Activated CD4-positive, alpha-beta T cell treated with anti-CD3 and anti-CD28 coated beads for 24 hours (primary cell): ENCODE data around the gene ALDH2.
A peak's percentile ranks its signal among the peaks of the same experiment; 100 is the strongest.
"Not testable (repeated sequence)": the region's sequence is repeated elsewhere in the genome, so short reads cannot be mapped to it uniquely, and the experiment has no call there.

Experiments used
- DNase-seq, 2 donors: peaks; one replicate each; pipeline ENCODE4 v3.0.0-alpha.2; 2020; ENCODE audit warnings: low read depth in 2 of 2

The ALDH2 gene

GRCh38 chr12:111766608-111767361 lies at the start of gene ALDH2:
Gene ALDH2, plus strand, starts transcription at chr12:111766933. Its CDS starts 50 bp downstream, at chr12:111766983.
- peak; percentile 7 to 18 for DNase-seq

DNA sequence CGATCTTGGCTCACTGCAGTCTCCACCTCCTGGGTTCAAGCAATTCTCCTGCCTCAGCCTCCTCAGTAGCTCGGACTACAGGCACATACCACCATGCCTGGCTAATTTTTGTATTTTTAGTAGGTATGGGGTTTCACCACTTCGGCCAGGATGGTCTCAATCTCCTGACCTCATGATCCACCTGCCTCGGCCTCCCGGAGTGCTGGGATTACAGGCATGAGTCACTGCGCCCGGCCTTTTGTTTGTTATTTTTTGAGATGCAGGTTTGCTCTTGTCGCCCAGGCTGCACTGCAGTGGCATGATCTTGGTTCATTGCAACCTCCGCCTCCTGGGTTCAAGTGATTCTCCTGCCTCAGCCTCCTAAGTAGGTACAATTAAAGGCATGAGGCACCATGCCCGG lies 47.4 kb upstream of the ALDH2 start:
- DNase-seq, result not testable (repeated sequence)

GRCh38 chr12:111720457-111720856 lies 46.3 kb upstream of the ALDH2 start:
- no peak for DNase-seq

DNA sequence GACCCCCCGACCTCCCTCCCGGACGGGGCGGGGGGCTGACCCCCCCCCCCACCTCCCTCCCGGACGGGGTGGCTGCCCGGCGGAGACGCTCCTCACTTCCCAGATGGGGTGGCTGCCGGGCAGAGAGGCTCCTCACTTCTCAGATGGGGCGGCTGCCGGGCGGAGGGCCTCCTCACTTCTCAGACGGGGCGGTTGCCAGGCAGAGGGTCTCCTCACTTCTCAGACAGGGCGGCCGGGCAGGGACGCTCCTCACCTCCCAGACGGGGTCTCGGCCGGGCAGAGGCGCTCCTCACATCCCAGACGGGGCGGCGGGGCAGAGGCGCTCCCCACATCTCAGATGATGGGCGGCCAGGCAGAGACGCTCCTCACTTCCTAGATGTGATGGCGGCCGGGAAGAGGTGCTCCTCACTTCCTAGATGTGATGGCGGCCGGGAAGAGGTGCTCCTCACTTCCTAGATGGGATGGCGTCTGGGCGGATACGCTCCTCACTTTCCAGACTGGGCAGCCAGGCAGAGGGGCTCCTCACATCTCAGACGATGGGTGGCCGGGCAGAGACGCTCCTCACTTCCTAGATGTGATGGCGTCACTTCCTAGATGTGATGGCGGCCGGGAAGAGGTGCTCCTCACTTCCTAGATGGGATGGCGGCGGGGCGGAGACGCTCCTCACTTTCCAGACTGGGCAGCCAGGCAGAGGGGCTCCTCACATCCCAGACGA lies 42.9 kb upstream of the ALDH2 start:
- DNase-seq, result not testable (repeated sequence)

GRCh38 chr12:111728795-111729194 lies 37.9 kb upstream of the ALDH2 start:
- no peak for DNase-seq

DNA sequence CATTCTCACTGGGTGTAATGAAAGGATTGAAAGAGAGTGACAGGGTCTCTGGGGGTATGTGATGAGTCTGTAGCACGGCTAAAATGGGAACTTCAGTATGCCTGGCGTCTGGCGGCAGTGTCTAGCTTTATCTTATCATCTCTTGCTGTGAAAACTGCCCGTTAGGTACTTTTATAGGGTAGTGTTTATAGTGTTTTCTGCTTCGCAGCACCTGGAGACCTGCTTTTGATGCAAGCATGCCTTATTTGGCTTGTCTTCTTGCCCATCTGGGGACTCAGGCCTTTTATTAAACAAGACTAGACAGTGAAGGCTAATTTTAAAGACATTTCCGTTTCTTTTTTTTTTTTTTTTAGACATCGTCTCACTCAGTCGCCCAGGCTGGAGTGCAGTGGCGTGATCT lies 36.3 kb upstream of the ALDH2 start:
- DNase-seq, result no peak

GRCh38 chr12:111732786-111733185 lies 33.9 kb upstream of the ALDH2 start:
- no peak for DNase-seq

- DNase-seq, result no peak
These were observed 33.3 kb upstream of the ALDH2 start for GRCh38 chr12:111733340-111733915.

GRCh38 chr12:111739524-111739923 lies 27.2 kb upstream of the ALDH2 start:
- not testable (repeated sequence) for DNase-seq

DNA sequence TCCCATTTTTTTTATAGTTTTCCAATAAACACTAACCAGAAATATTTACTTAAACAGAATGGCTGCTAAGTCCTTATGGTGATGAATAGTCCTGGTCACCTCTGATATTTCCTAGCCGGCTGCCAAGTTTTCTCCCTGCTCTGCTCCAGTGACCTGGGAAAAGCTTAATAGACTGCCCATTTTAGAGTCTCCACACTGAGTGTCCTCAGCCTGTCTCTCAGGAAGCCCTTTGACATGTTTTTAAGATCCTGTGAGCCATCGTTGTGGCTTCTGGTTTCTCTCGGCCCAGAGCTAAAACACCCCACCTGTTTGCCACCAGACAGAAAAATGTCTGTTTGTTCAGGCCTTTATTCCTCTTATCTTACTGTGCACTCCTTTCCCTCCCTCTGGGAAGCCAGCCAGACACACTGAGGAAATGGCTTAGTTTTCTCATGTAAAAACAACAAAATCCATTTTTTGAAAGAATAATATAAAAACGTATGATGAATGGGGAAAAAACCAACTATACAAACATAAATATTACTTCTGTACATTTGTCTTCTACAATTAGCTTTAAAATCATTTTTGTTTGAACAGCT lies 25.4 kb upstream of the ALDH2 start:
- DNase-seq, result no peak

- DNase-seq, result no peak
These were observed 21.5 kb upstream of the ALDH2 start for GRCh38 chr12:111745211-111745610.

DNA sequence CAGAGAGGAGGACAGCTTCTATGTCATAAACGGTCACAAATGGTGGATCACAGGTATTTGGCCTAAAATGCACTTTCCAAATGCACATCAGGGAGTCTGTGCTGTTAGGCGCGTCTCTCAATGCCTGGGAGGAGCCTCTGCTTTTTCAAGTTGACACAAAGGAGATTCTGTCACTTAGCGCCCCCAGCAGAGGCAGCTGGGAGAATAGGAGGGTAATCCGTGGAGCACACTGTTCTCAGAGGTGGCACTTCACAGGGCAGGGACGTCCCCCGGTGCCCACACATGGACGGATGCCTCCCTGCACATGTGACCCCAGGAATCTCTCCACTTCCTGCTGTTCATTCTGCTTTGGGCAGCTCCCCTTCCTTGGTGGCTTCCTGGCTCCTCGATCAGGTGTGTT lies 19.4 kb upstream of the ALDH2 start:
- no peak for DNase-seq

DNA sequence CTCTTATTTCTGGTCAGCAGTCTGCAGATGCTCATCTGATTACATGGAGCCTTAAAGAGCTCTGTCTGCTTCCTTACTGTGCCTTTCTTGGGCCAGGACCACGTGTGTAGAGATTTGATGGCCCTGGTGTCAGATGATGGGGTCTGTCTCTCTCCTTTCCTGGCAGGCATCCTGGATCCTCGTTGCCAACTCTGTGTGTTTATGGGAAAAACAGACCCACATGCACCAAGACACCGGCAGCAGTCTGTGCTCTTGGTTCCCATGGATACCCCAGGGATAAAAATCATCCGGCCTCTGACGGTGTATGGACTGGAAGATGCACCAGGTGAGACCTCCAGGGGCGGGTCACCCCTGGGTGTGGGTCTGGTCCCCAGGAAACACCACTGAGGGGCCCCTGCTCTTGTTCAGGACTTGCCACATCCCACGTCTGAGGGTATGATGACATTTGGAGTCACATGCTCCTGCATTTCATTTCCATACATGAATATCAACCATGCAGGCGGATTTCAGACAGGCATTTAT lies 18.5 kb upstream of the ALDH2 start:
- DNase-seq, result no peak

DNA sequence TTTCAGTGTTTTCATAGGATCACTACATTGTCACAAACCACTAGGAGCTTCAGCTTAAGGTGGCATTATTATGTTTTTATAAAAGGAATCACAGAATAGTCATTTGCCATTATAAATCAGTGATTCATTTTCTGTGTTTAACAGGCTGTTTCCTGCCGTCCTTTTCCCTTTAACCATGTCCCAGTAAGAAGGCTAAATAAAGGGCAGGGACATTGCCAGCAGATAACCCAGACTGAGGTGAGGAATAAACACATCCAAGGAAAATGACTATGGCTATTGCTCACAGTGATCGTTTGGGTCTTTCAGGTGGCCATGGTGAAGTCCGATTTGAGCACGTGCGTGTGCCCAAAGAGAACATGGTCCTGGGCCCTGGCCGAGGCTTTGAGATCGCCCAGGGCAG lies 17.9 kb upstream of the ALDH2 start:
- DNase-seq, result no peak

DNA sequence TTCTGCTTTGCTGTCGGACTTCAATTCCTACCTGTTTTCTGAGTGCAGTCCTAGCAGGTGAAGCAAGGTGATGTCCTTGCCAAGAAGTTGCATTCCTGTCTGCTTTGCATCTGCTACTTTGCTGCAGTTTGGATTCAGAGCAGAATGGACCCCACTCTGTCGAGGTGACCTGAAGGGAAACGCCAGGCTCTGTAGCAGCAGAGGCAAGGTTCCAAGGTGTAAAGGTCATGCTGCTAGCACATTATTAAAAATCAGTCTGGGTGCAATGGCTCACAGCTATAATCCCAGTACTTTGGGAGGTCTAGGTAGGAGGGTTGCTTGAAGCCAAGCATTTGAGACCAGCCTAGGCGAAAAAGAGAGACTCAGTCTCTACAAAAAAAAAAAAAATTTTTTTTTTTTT lies 17.3 kb upstream of the ALDH2 start:
- no peak for DNase-seq

DNA sequence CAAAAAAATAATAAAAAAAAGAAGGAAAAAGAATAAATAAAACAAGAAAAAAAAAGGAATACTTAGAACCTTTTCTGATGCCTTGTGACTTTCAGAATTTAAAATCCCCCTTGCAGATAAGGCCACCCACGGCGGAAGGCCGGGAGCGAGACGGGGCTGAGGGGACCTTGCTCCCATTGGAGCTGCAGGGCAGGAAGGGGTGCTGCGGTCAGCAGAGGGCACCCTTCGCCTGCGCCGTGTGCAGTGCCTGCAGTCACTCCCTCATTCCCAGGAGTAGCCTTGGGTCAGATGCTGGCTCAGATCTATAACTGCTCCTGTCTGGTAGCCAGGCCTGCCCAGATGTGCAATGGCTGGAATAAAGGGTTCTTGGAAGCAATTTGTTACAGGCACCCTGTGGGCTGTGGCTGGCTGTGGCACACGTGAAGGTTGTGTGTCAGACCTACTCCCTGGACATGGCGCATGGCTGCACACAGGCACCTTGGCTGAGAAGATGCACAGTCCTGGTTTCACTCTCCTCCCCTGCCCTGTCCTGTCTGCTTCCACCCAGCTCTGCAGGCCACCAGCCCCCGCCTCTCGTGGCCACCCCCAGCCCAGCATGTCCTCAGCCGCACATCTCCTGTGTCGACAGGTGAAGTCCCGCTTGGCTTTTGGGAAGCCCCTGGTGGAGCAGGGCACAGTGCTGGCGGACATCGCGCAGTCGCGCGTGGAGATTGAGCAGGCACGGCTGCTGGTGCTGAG lies 13.4 kb upstream of the ALDH2 start:
- DNase-seq, result no peak

DNA sequence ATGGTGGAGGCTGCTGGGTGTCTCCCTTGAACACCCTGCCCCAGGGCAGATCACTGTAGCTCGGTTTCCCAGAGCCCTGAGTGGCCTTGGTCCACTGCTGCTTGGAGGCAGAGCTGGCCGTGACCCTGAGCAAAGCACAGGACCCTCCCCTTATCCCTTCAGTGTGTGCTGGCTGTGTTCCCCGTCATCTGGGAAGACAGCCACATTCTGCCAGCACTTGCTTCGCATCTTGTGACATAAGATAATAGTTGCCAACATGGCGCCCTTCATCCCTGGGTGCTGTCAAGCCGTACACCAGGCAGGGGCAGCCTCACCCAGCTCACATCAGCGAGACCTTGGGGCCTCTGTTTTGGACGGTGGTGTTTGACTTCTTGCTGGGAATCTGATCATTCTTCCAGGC lies 12.1 kb upstream of the ALDH2 start:
- DNase-seq, result no peak

- no peak for DNase-seq
These were observed 10.5 kb upstream of the ALDH2 start for GRCh38 chr12:111756196-111756595.

GRCh38 chr12:111756681-111757080 lies 10.1 kb upstream of the ALDH2 start:
- no peak for DNase-seq

DNA sequence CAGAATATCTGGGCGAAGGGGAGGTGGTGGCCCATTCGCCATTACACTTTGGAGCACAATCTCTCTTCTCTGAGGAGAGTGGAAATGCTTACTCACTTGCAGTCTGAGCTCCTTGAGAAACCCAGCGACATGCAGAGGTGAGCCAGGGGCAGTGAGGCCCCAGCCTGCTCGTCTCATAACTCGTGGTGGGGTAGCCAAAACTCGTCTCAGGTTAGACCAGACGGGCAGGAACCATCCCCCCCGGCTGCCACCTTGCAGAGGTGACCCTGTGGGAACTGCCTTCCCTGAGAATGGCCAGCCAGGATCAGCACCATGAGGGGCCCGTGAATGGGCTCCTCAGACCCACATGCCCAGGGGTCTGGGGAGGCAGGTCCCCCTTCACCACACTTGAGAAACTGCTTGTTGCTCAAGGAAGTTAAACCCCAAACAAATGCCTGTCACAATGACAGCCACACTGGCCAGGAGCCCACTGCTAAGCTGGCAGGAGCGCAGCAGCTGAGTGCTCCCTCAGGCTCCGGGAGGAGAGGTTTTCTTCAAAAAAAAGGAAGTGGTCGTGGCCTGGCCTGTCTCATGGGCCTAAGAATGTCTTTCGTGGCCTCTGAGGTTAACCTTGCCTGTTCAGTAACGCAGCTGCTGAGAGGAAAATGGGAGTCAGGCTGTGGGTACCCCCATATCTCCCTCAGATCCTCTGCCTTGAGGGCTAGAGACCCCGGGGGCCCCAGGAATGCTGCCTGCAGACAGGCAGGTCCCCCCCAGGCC lies 9.2 kb upstream of the ALDH2 start:
- DNase-seq, result no peak

GRCh38 chr12:111758120-111758561 lies 8.6 kb upstream of the ALDH2 start:
- no peak for DNase-seq
